ENCODE measurements around the gene POLL.
A peak's percentile ranks its signal among the peaks of the same experiment; 100 is the strongest.
"Not testable (repeated sequence)": the region's sequence is repeated elsewhere in the genome, so short reads cannot be mapped to it uniquely, and the experiment has no call there.

The POLL gene

DNA sequence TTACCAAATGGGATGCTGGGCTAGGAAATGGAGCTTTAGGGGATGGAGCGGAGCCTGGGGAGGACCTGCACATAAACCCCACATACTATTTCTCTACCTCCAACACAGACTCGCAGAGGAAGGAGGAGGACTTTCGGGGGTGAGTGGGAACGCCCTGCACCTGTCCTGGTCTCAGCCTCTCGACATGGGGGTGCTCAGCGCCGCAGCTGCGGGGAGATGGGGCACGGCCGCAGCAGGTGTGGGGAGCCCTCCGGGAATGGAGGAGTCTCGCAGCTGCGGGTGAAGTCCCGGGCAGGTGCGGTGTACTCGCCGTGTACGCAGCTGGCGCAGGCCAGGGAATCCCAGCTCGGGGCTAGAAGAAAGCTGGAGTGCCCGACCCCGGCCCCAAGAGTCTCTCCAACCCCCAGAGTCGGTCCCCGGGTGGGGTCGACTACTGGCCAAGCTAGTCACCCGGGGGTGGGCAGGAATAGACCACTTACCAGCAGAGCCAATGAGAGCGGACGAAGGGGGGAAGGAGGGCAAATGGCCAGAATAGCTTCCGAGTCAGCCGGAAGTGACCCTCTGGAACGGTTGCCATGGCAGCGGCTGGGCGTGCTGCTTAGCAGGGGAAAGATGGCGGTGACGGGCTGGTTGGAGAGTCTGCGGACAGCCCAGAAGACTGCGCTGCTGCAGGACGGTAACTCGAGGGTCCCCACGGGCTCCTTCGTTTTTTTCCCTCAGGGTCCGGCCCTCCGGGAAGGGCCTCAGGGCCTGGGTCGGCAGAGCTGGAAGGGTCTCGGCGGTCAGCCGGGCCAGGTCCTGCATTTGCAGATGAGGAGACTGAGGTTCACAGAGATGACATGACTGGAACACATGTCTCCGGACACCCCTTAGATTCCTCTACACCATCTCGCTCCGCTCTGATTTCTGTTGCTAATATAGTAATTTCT lies at the start of gene POLL, which contains the start of gene DPCD:
POLL (minus strand) TSS at position 533 of the 929 bp plus-strand sequence. CDS start 897 bp downstream, outside the sequence.
DPCD (plus strand) TSS at position 597 of the 929 bp plus-strand sequence; CDS start at position 613, 16 bp downstream.
- H3K4me3 ChIP-seq: peak within 1 kb of the TSS; percentile 92
- TF ChIP-seq, protein P1, sequence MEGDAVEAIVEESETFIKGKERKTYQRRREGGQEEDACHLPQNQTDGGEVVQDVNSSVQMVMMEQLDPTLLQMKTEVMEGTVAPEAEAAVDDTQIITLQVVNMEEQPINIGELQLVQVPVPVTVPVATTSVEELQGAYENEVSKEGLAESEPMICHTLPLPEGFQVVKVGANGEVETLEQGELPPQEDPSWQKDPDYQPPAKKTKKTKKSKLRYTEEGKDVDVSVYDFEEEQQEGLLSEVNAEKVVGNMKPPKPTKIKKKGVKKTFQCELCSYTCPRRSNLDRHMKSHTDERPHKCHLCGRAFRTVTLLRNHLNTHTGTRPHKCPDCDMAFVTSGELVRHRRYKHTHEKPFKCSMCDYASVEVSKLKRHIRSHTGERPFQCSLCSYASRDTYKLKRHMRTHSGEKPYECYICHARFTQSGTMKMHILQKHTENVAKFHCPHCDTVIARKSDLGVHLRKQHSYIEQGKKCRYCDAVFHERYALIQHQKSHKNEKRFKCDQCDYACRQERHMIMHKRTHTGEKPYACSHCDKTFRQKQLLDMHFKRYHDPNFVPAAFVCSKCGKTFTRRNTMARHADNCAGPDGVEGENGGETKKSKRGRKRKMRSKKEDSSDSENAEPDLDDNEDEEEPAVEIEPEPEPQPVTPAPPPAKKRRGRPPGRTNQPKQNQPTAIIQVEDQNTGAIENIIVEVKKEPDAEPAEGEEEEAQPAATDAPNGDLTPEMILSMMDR (IDR thresholded peaks at IDR 0.05): no peak
- peak; percentile 97 for DNase-seq (ENCODE audit: low spot score)
- H3K27ac ChIP-seq: peak within 1 kb of the TSS; percentile 19 to 82

DNA sequence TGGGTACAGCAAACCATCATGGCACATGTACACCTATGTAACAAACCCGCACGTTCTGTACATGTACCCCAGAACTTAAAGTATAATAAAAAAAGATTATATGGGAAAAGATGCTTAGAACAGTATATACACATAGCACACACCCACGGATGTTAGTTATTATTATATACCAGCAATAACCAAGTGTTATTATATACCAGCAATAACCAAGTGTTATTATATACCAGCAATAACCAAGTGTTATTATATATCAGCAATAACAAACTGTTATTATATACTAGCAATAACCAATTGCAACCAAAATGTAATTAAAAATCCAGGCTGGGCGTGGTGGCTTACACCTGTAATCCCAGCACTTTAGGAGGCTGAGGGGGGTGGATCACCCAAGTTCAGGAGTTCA lies 45.5 kb upstream of the POLL start:
- not testable (repeated sequence) for H3K4me3 ChIP-seq; DNase-seq (ENCODE audit: low spot score); H3K27ac ChIP-seq

DNA sequence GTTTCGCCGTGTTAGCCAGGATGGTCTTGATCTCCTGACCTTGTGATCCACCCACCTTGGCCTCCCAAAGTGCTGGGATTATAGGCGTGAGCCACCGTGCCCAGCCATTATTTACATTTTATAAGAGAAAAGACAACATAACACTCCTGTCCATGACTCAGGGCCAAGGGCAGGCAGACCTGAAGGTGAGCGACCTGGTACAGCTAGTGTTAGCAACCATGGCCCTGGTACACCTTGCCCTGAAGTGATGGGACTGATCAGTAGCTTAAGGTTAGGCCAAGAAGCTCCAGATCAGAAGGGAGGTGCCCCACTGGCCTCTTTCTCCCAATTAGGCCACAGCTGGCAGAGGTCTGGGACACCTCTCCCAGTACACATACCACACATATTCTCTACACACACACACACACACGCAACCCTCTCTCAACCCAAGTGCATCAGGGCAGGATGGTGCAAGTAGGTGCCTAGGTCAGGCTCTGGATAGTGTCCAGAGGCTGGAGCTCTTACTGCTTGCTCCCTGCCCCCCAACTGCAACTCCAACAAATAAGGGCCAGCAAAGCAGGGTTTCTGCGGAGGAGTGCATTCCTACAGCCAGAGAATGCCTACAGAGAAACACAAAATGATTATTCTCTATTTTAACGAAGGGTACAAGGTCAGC lies 43.9 kb upstream of the POLL start:
- H3K27ac ChIP-seq: no peak overlapping the region
- TF ChIP-seq, protein P1 (IDR thresholded peaks at IDR 0.05): no peak
- H3K4me3 ChIP-seq: no peak overlapping the region
- no peak for DNase-seq (ENCODE audit: low spot score)

GRCh38 chr10:101630633-101630920 lies 42.5 kb upstream of the POLL start:
- no peak for DNase-seq (ENCODE audit: low spot score)
- no peak overlapping the region for H3K27ac ChIP-seq
- no peak overlapping the region for H3K4me3 ChIP-seq
- TF ChIP-seq, protein P1 (IDR thresholded peaks at IDR 0.05): no peak

GRCh38 chr10:101629837-101630632 lies 42.0 kb upstream of the POLL start:
- no peak overlapping the region for H3K27ac ChIP-seq
- peak; percentile 26 for DNase-seq (ENCODE audit: low spot score)
- no peak overlapping the region for H3K4me3 ChIP-seq
- TF ChIP-seq, protein P1 (IDR thresholded peaks at IDR 0.05): no peak

- peak; percentile 36 for DNase-seq (ENCODE audit: low spot score)
- TF ChIP-seq, protein P1 (IDR thresholded peaks at IDR 0.05): no peak
- no peak overlapping the region for H3K4me3 ChIP-seq
- no peak overlapping the region for H3K27ac ChIP-seq
Measured at GRCh38 chr10:101625821-101626412, 37.9 kb upstream of the POLL start.
